ENCODE data around the gene LYZ.

LYZ gene

DNA sequence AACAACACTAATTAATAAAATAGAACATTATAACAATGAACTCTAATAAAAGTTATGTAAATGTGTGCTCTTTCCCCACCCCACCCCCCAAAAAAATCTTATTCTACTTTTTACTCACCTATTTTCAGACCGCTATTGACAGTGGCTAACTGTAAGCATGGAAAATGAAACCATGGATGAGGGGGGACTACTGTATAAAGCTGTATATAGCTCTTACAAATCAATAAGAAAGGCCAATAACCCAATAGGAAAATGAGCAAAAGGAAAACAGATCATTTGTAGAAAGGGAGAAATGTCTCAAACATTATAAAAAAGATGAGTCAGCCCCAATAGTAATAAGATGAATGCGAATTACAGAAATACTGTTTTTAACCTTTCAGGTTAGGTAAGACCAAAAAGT lies 38.7 kb downstream of the LYZ start:
- DNase-seq (ENCODE audit: low read depth in 2 of 2): no peak

DNA sequence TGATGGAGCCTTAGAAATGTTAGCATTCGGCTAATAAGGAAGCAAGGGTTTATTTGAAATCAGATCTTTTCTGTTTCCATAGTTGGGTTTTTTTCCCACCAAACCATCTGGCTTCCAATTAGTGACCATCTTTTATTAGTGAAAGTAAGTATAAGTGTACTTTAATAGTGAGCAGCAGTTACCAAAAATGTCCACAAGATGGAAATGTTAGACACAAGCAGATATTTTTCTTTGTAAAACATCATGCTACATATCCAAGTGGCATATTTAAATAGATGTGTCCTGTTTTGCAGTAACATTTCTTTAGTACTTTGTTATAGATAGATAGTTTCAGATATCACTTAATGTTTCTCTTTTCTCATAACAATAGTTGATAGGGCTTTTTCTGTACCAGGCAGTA lies 40.2 kb downstream of the LYZ start:
- no peak for DNase-seq (ENCODE audit: low read depth in 2 of 2)

DNA sequence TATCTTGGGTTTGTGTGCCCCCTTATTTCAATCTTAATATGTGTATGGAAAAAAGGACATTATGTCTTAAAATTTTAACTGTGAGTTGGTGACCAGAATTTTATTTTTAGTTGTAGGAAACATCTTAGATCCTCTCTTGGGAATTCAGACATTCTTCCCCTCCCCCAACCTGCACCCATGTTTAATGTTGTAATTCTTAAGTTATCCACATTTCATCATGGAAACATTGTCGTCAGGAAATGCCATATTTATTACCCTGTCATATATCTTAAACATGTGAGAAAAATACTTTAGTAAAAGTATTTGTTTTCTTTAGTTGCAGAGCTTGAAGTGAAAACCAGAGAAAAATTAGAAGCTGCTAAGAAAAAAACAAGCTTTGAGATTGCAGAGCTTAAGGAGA lies 41.6 kb downstream of the LYZ start:
- no peak for DNase-seq (ENCODE audit: low read depth in 2 of 2)

DNA sequence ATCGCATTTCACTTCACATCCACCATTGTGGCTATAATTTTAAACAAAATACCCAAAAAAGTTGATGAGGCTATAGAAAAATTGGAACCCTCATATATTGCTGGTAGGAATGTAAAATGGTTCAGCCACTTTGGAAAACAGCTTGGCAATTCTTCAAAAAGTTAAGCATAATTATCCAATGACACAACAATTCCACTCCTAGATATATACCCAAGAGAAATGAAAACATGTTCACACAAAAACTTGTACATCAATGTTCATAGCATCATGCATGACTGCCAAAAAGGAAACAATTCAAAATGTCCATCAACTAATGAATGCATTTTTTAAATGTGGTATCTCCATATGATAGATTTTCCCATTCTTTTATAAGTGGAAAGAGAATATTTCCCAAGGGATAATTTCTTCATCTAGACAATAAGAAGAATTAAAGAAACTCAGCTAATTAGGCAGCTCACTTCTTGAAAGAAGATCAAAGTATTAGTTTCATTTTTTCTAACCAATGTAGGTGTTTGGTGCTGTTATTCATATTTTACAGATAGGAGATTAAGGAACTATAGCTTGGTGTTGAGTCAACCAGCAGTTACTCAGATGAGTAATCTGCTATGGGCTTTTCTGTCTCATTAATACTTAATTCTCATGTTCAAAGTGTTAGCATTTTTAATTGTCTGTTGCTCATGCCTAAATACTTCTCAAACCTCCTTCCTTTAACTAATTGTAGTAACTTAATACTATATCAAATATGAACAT lies 44.2 kb downstream of the LYZ start:
- DNase-seq (ENCODE audit: low read depth in 2 of 2): no peak

DNA sequence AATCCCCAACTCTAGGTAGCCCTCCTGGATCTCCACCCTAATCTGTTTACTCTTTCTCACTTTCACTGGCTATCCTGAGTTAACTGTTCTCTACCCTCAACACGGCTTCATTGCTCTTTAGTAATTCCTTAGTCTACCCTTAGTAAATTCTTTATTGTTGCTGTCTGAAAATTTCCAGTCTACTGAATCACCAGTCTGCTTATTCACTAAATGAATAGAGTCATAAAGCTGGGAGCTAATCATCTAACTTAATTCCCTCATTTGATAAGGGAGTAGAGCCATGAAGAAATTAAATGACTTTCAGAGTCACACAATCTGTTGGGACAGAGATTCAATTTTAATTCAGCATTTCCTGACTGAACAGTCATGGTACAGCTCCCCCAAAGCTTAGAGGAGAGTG lies 47.9 kb downstream of the LYZ start:
- no peak for DNase-seq (ENCODE audit: low read depth in 2 of 2)

DNA sequence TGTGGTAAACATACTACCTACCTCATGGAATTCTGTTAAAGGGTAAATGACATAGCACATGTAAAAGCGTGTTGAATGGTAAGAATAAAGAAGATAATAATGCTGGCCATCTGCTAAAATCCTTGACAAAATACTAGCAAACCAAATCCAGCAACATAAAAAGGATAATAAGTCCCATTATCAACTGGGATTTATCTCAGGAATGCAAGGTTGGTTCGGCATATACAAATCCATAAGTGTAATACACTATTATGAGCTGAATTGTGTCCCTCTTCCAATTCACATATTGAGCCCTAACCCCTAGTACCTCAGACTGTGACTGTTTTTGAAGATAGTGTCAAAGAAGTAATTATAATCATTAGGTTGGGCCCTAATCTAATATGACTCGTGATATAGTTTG lies 48.8 kb downstream of the LYZ start:
- no peak for DNase-seq (ENCODE audit: low read depth in 2 of 2)

DNA sequence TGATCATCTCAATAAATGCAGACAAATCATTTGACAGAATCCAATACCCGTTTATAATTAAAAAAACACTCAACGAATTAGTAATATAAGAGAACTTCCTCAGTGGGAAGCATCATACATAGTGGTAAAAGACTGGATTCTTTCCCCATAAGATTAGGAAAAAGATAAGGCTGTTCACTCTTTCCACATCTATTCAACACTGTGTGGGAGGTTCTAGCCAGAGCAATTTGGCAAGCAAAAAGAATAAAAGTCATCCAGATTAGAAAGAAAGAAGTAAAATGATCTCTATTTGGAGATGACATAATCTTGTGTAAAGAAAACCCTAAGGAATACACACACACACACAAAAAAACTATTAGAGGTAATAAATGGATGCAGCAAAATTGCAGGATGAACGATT lies 49.8 kb downstream of the LYZ start:
- DNase-seq (ENCODE audit: low read depth in 2 of 2): no peak

DNA sequence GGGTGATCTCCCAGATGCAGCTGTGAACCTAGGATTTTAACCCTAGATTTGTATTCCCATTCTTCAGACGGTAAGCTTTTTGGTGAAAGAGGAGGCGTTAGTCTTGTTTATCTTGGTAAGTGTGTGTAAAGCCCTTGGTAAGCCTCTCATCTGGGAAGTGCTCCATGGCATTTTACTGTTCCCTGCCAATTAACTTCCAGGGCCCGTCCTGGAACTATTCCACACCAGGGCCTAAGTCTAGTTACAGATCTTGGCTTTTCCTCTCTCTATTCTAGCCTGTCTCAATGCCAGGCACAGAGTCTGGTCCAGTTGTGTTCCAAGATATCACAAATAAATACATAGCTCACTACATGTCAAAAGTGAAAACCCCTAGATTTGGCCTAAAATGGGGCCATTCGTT lies 53.8 kb downstream of the LYZ start:
- DNase-seq (ENCODE audit: low read depth in 2 of 2): no peak

Measured in stimulated activated CD8-positive, alpha-beta memory T cell treated with anti-CD3 and anti-CD28 coated beads, Interleukin-15, amount 100 ng/mL, for 4 hours (primary cell).